ENCODE results near the gene CNOT8.

GRCh38 chr5:154811653-154812465 is 46.6 kb upstream of the CNOT8 start:
- TF ChIP-seq POLR2A (IDR thresholded peaks at IDR 0.05) (no peak), CTCF (IDR thresholded peaks at IDR 0.05) (peak; percentile 57 to 85 (median 72)), POLR2AphosphoS5 (IDR thresholded peaks at IDR 0.05; ENCODE audit: insufficient read depth in 1 of 2, low read depth in 1 of 2) (no peak)
